Neural cell (in vitro differentiated cells): ENCODE measurements around the gene DTNBP1.

ENCODE experiments used
- EZH2 ChIP-seq: fragments of 200-600, 300-800 bp; shearing (Covaris generic), sonication (generic); IDR thresholded peaks from 2 replicates; pipeline ENCODE4 v1.6.1; 2014; ENCODE audit warnings: antibody characterized with exemption, low read length, borderline replicate concordance, mild to moderate bottlenecking; ENCODE audit not compliant: insufficient read depth, poor library complexity, severe bottlenecking
- RAD21 ChIP-seq: fragments of 450-650 bp; conservative IDR thresholded peaks from 2 replicates; pipeline ENCODE4 v1.6.1; 2014; ENCODE audit warnings: antibody characterized with exemption, mild to moderate bottlenecking, moderate library complexity
- TF ChIP-seq, protein P1 (sequence below): IDR thresholded peaks from 2 replicates; pipeline ENCODE4 v1.6.1; 2012; ENCODE audit warnings: borderline replicate concordance
- TF ChIP-seq, protein P2 (sequence below): fragments of 450-650 bp; IDR thresholded peaks from 2 replicates; pipeline ENCODE4 v1.5.1; 2014; ENCODE audit warnings: antibody characterized with exemption, mild to moderate bottlenecking, moderate library complexity; ENCODE audit not compliant: poor library complexity, severe bottlenecking

DNA sequence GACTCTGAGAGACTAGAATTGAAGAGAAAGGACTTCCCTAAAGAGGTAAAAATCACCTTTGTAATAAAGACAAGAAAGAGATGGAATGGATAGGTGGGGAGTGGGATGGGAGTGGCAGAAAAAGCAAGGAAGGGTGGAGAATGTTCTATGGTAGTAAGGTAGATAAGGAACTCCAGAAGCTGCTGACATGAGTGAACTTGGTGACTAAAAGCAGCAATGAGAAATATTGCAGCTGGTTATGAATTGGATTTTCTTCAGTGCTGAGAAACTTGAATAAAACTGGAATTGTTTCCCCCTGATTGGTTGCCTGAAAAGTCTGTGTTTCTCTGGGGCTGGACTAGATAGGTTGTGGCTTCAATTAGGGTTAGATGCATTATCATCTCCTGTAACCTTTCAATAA is 15.7 kb upstream of the DTNBP1 start:
- TF ChIP-seq EZH2 = no peak
- TF ChIP-seq, protein P1, sequence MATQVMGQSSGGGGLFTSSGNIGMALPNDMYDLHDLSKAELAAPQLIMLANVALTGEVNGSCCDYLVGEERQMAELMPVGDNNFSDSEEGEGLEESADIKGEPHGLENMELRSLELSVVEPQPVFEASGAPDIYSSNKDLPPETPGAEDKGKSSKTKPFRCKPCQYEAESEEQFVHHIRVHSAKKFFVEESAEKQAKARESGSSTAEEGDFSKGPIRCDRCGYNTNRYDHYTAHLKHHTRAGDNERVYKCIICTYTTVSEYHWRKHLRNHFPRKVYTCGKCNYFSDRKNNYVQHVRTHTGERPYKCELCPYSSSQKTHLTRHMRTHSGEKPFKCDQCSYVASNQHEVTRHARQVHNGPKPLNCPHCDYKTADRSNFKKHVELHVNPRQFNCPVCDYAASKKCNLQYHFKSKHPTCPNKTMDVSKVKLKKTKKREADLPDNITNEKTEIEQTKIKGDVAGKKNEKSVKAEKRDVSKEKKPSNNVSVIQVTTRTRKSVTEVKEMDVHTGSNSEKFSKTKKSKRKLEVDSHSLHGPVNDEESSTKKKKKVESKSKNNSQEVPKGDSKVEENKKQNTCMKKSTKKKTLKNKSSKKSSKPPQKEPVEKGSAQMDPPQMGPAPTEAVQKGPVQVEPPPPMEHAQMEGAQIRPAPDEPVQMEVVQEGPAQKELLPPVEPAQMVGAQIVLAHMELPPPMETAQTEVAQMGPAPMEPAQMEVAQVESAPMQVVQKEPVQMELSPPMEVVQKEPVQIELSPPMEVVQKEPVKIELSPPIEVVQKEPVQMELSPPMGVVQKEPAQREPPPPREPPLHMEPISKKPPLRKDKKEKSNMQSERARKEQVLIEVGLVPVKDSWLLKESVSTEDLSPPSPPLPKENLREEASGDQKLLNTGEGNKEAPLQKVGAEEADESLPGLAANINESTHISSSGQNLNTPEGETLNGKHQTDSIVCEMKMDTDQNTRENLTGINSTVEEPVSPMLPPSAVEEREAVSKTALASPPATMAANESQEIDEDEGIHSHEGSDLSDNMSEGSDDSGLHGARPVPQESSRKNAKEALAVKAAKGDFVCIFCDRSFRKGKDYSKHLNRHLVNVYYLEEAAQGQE = no peak
- TF ChIP-seq, protein P2, sequence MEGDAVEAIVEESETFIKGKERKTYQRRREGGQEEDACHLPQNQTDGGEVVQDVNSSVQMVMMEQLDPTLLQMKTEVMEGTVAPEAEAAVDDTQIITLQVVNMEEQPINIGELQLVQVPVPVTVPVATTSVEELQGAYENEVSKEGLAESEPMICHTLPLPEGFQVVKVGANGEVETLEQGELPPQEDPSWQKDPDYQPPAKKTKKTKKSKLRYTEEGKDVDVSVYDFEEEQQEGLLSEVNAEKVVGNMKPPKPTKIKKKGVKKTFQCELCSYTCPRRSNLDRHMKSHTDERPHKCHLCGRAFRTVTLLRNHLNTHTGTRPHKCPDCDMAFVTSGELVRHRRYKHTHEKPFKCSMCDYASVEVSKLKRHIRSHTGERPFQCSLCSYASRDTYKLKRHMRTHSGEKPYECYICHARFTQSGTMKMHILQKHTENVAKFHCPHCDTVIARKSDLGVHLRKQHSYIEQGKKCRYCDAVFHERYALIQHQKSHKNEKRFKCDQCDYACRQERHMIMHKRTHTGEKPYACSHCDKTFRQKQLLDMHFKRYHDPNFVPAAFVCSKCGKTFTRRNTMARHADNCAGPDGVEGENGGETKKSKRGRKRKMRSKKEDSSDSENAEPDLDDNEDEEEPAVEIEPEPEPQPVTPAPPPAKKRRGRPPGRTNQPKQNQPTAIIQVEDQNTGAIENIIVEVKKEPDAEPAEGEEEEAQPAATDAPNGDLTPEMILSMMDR = no peak
- TF ChIP-seq RAD21 = no peak
